HG03571 (cell line): Measurements from ENCODE around the gene BICD1.
A peak's percentile ranks its signal among the peaks of the same experiment; 100 is the strongest.

Experiments used
- ATAC-seq: cut with Tn5 transposase; IDR thresholded peaks from one replicate; pipeline ENCODE4 v1.9.1; 2021; ENCODE audit not compliant: unreplicated experiment

Gene BICD1

GRCh38 chr12:32240831-32241230 is 134.2 kb downstream of the BICD1 start:
- no peak for ATAC-seq

GRCh38 chr12:32242641-32243040 is 136.0 kb downstream of the BICD1 start:
- no peak for ATAC-seq

DNA sequence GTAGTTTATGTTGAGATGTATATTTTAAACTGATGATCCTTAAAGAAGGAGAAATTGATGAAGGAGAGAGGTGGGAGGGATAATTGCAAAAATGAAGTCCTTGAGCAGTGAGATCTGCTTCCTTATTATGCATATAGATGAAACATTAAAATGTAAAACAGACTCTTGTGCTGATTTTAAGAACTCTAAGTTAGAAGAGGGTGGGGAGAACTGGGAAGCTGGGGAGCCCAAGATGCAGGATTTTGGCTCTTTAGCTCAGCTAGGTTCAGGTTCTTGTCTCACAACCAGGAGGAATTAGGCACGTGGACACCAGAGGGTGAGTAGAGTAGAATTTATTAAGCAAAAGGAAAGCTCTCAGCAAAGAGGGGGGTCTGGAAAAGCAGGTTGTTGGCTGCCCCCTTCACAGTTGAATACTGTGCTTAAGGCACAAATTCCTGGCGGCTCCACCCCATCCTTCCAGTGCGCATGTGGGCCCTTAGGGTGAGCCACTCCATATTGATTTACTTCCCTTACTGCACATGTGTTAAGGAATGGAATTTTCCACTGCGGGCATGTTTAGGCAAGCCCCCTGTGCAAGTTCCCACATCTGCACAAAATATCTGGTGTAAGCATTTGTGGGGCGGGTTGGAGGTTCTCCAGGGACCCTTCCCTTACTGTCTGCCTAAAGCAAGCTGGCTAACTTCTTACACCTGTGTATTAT is 141.9 kb downstream of the BICD1 start:
- ATAC-seq: no peak

- no peak for ATAC-seq
Measured at GRCh38 chr12:32249777-32250176, 143.1 kb downstream of the BICD1 start.

- peak; percentile 85 for ATAC-seq
Measured at GRCh38 chr12:32252199-32253073, 145.8 kb downstream of the BICD1 start.

DNA sequence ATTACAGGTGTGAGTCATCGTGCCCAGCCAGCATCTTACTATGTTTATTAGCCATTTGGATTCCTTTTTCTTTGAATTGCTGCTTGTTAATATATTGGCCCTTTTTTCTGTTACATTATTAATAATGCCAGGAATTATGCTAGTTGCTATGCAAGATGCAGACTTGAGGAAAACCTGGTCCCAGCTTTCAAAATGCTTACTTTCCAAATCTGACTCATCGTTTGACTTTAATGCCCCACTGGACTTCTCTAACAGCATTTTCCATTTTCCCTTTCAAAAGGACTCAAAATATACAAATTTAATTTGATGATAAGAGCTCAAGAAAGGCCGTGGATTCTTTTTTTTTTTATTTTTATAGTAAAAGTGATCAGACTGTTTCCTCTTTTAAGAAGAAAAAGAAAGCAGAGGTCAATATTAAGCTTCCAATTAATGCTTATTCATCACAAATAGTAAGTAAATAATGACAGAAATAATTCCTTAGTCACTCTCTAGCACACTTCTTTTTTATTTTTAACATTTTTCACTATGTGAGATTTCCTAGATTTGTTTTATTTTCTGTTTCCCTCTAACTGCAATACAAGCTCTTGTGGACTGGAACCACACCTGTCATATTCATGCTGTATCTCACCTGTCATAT is 146.6 kb downstream of the BICD1 start:
- ATAC-seq: no peak

GRCh38 chr12:32254260-32254956 is 147.8 kb downstream of the BICD1 start:
- ATAC-seq: no peak

GRCh38 chr12:32255588-32255987 is 148.9 kb downstream of the BICD1 start:
- no peak for ATAC-seq

GRCh38 chr12:32257695-32258496 is 151.2 kb downstream of the BICD1 start:
- no peak for ATAC-seq

- no peak for ATAC-seq
Measured at GRCh38 chr12:32260696-32261095, 154.0 kb downstream of the BICD1 start.

DNA sequence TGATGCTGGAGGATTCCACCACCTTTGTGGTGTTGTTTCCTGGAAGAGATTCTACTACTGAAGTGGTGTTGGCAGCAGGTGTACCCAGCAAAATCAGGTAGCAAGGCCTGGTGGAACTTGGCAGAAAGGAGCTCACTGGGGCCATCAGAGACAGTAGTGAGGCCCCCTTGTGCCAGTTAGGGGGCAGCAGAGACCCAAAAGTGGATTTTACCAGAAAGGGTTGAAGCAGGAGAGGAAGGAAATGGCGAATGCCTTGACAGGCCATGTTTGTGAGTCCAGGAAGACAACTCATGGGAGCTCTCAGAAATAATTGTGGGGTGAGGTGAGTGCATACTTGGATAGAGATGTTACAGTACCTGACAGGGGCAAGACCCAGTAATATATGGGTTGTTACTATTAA is 155.0 kb downstream of the BICD1 start:
- no peak for ATAC-seq

DNA sequence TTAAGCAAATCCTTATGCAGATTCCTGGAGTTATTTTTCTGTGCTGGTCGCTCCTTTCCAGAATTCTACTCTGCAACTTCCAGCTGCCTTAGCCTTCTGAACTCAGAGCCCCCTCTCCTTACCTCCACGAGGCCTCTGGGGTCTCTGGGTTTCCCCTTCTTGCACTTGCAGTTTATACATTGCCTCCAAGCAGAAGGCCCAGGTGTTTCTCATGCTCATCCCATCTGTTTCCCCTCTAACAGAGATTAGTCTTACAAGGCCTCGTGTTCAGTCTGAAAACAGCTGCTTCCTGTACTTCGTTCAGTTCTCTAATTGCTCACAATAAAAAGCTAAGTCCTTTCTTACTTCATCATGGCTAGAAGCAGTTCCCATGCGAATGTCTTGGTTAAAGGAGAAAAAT is 158.3 kb downstream of the BICD1 start:
- ATAC-seq: peak; percentile 52

- ATAC-seq: no peak
Measured at GRCh38 chr12:32265456-32265855, 158.8 kb downstream of the BICD1 start.

DNA sequence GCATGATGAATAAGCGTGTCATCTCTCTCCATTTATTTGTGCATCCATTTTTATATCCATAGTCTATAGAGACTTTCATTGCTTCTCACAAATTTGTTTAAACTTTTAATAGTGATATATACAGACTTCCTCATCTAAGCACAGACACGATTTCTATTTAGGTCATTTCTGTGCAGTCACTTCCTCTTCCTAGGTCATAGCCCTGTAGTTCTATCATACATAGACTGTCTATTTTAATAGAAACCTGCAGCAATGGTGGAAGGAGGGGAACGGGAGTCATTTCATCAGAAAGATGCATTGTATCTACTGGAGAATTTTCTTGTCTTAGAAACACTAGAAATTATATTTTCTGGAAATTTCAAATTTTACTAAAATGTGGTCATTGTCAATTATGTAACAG is 159.3 kb downstream of the BICD1 start:
- peak; percentile 51 for ATAC-seq

DNA sequence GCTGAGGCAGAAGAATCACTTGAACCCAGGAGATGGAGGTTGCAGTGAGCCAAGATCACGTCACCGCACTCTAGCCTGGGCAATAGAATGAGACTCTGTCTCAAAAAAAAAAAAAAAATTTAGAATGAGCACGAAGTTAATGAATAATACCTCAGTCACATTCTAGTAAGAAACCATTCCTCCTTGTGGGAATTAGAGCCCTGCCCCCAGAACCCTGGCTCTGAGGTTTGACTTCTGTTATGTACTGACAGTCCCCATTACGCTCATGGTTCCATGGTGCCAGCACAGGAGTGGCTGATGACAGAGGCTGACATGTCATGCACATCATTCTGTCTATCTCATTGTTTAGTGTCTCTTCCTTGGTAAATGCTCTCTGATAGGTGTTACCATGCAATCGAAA is 160.1 kb downstream of the BICD1 start:
- ATAC-seq: no peak

DNA sequence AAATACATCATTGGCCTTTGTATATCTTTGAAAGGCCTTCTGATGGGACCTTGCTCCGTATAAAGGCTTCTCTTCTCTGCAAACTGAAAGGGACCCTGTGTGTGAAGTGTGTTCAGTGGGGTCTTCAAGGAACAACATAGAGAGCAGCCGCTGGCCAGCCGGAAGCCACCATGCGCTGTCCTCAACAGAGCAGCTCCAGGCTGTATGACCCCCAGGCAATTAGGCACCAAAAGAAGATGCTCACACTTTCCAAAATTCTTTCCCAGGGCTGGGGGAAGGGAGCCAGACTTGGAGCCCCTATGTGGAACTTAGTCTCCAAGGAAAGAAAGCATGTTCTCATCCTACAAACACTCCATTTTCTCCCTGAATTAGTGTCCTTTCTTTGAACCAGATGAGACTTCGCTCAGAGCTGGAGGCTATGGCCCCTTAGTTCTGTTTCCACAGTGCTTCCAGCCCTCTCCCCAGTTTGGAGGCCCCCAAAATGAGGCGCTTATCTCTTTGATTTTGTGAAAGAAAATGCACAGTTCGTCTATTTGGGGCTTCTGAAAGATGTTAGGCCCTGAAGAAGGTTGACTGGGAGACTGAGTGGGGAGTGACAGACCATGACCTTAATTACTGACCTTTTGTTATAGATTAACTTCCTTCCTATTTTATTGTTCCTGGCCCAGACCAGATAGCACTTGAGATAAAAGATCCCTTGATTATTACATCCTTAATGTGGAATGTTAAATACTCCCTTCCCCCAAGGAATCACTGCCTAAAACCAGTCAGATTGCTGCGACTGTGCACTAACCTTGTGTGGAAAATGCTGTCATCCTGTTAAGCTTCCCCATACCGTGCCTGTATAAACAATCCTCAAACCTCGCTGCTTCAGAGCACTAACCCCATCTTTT is 164.4 kb downstream of the BICD1 start:
- ATAC-seq: no peak

DNA sequence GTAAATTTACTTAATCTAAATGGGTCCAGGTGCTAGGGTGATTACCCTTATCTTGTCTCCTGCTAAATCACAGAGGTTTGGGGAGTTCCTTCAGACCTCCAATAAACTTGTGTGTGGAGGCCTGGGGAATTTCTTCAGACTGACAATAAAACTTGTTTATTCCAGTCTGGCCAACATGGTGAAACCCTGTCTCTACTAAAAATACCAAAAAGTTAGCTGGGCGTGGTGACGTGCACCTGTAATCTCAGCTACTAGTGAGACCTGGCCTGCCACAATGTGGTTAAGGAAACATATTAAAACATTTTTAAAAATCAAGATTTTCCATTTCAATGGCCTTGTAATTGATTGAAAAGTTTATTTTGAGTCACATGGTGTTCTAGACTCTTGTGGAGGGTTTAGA is 165.8 kb downstream of the BICD1 start:
- ATAC-seq: no peak

DNA sequence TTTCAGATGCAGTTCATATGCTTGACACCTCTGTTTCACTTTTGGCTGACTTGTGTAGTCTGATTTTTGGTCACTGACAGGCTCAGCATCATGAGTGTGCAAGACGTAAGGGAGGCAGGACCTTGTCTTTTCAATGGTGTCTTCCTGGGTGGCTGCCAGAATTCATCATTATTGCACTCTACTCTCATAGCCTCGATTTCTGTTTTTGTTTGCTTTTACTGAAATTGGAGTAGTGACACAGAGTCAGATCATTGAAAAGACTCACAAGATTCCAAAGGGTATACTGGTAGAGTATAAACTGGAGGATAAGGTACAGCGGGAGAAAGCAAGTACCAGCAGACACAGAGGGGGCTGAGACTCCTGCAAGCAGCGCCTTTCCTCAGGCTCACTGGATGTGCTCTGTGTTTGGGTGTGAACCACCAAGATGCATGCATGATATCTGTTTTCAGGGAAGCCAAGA is 166.4 kb downstream of the BICD1 start:
- peak; percentile 38 for ATAC-seq

DNA sequence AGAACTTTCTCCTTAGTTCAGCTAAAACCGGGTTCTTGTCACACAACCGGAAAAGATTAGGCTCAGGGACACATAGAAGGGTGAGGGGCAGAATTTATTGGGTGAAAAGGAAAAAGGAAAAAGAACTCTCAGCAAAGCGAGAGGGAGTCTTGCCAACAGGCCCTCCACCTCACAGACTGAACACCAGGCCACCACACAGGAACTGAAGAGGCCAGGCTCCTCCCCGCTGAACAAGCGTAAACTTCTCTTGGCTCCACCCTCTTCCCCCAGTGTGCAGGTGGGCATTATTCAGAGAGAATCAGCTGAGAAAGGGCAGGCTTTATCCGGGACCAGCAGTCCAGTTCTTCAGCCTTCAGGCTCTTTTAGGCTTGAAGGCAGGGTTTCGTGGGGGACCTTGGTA is 167.1 kb downstream of the BICD1 start:
- ATAC-seq: peak; percentile 82
